ENCODE results near the gene ATAD2B. TPM values are rescaled to one million over a fixed set of nuclear protein-coding genes. Genes with fewer than 3 reads are reported as not detected.
"Not testable (repeated sequence)": the region's sequence is repeated elsewhere in the genome, so short reads cannot be mapped to it uniquely, and the experiment has no call there.

Gene ATAD2B
- total RNA-seq, 1 donor from 2014 or later: 8.4 TPM

DNA sequence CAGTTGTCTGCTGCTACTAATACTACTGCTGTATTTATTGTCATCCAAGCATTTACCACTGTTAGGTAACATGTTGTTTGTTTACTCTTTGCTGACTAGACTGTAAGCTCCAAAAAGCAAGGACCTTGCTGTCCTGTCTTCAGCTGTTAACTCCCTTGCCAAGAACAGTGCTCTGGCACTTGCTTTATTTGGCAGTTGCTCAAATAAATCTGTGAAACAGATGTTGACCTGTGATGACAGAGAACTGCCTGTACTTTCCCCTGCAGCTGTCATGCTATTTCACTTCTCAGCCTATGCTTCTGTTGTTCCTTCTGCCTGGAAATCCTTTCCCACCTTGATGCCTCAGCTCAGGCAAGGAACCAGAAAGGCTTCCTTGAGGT lies 181.2 kb downstream of the ATAD2B start:
- intact Hi-C loops (cut with DNase I): no loop called here
- DNase-seq (ENCODE audit: low spot score in 2 of 2): no peak

DNA sequence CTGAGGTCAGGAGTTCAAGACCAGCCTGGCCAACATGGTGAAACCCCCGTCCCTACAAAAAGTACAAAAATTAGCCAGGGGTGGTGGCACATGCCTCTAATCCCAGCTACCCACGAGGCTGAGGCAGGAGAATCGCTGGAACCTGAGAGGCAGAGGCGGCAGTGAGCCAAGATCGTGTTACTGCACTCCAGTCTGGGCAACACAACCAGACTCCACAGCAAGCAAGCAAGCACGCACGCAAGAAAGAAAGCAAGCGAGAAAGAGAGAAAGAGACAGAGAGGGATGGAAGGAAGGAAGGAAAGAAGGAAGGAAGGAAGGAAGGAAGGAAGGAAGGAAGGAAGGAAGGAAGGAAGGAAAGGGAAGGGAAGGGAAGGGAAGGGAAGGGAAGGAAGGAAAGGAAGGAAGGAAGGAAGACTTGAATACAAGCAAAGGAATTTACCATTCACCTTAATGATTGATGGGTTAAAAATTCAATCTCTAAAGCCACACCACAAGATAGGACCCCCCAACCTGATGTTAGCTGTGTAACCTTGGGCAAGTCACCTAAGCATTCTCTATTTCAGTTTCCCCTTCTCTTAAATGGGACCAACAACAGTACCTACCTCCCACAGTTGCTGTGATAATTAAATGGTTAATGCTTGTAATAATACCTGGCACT lies 181.7 kb downstream of the ATAD2B start:
- H3K4me1 ChIP-seq: peaks cover 0 to 2% of the 10 kb centered on the region in 2 donors
- H3K9me3 ChIP-seq: no peaks in the 10 kb centered on the region
- DNase-seq (ENCODE audit: low spot score in 2 of 2): no peak
- no peaks in the 10 kb centered on the region for H3K27me3 ChIP-seq
- intact Hi-C loops (cut with DNase I): no loop called here
- H3K27ac ChIP-seq: no peak overlapping the region
- no peak overlapping the region for H3K4me3 ChIP-seq
- TF ChIP-seq, protein P1, sequence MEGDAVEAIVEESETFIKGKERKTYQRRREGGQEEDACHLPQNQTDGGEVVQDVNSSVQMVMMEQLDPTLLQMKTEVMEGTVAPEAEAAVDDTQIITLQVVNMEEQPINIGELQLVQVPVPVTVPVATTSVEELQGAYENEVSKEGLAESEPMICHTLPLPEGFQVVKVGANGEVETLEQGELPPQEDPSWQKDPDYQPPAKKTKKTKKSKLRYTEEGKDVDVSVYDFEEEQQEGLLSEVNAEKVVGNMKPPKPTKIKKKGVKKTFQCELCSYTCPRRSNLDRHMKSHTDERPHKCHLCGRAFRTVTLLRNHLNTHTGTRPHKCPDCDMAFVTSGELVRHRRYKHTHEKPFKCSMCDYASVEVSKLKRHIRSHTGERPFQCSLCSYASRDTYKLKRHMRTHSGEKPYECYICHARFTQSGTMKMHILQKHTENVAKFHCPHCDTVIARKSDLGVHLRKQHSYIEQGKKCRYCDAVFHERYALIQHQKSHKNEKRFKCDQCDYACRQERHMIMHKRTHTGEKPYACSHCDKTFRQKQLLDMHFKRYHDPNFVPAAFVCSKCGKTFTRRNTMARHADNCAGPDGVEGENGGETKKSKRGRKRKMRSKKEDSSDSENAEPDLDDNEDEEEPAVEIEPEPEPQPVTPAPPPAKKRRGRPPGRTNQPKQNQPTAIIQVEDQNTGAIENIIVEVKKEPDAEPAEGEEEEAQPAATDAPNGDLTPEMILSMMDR (IDR thresholded peaks at IDR 0.05): no peak
- peaks cover 0 to 1% of the 10 kb centered on the region in 2 donors for H3K36me3 ChIP-seq

More for the DNA sequence above, 181.2 kb downstream of the ATAD2B start:
- Histone ChIP-seq H3K36me3 (peaks cover 0 to 6% of the 10 kb centered on the region in 2 donors), H3K27ac (no peak overlapping the region), H3K4me3 (no peak overlapping the region), H3K9me3 (no peaks in the 10 kb centered on the region), H3K4me1 (peaks cover 0 to 2% of the 10 kb centered on the region in 2 donors), H3K27me3 (no peaks in the 10 kb centered on the region)
- TF ChIP-seq, protein P1 (IDR thresholded peaks at IDR 0.05): no peak

DNA sequence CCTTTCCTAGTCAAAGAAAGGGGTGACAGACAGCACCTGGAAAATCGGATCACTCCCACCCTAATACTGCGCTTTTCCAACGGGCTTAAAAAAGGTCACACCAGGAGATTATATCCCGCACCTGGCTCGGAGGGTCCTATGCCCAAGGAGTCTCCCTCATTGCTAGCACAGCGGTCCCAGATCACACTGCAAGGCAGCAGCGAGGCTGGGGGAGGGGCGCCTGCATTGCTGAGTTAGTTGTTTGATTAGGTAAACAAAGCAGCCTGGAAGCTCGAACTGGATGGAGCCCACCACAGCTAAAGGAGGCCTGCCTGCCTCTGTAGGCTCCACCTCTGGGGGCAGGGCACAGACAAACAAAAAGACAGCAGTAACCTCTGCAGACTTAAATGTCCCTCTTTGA lies 190.1 kb downstream of the ATAD2B start:
- peaks cover 3 to 18% of the 10 kb centered on the region in 2 donors for H3K36me3 ChIP-seq
- H3K4me1 ChIP-seq; DNase-seq (ENCODE audit: low spot score in 2 of 2); H3K4me3 ChIP-seq; H3K27me3 ChIP-seq; H3K27ac ChIP-seq; H3K9me3 ChIP-seq; intact Hi-C loops (cut with DNase I): not testable (repeated sequence)

DNA sequence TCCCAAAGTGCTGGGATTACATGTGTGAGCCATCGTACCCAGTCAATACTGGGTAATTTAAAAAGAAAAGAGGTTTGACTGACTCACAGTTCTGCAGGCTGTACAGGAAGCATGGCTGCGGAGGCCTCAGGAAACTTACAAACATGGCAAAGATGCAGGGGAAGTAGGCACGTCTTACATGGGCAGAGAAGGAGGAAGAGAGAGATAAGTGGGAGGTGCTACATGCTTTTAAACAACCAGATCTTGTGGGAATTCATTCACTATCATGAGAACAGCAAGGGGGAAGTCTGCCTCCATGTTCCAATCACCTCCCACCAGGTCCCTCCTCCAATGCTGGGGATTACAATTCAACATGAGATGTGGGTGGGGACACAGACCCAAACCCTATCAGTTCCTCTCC lies 192.5 kb downstream of the ATAD2B start:
- Histone ChIP-seq H3K4me3 (no peak overlapping the region), H3K4me1 (no peaks in the 10 kb centered on the region), H3K27ac (no peak overlapping the region), H3K36me3 (peaks cover 3 to 18% of the 10 kb centered on the region in 2 donors), H3K9me3 (peaks cover 0 to 3% of the 10 kb centered on the region in 2 donors), H3K27me3 (no peaks in the 10 kb centered on the region)
- TF ChIP-seq, protein P1 (IDR thresholded peaks at IDR 0.05): no peak
- no peak for DNase-seq (ENCODE audit: low spot score in 2 of 2)
- intact Hi-C loops (cut with DNase I): no loop called here

DNA sequence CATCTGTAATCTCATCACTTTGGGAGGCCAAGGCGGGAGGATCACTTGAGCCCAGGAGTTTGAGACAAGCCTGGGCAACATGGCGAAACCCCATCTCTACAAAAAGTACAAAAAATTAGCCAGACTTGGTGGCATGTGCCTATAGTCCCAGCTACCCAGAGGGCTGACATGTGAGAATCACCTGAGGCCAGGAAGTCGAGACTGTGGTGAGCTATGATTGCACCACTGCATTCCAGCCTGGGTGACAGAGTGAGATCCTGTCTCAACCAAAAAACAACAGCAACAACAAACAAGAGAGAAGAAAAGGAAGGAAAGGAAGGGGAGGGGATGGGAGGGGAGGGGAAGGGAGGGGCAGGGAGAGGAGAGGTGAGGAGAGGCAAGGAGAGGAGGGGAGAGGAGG lies 203.9 kb downstream of the ATAD2B start:
- H3K4me1 ChIP-seq; DNase-seq (ENCODE audit: low spot score in 2 of 2); H3K27me3 ChIP-seq; H3K4me3 ChIP-seq; H3K27ac ChIP-seq; intact Hi-C loops (cut with DNase I): not testable (repeated sequence)
- Histone ChIP-seq H3K36me3 (peaks cover 8 to 20% of the 10 kb centered on the region in 2 donors), H3K9me3 (peaks cover 5 to 28% of the 10 kb centered on the region in 2 donors)

DNA sequence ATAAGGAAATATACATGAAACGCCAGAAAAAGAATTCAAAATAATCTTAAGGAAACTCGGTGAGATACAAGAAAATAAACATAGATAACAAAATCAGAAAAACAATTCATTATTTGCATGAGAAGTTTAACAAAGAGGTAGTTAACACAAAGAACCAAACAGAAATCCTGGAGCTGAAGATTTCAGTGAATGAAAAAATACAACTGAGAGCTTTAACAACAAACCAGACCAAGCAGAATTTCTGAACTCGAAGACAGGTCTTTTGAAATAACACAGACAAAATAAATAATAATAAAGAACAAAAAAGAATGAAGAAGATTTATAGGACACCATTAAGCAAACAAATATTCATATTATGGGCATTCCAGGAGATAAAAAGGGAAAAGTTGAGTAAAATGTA lies 204.7 kb downstream of the ATAD2B start:
- Histone ChIP-seq H3K36me3 (peaks cover 8 to 20% of the 10 kb centered on the region in 2 donors), H3K9me3 (peaks cover 5 to 28% of the 10 kb centered on the region in 2 donors), H3K27me3 (no peaks in the 10 kb centered on the region), H3K4me3 (no peak overlapping the region), H3K27ac (no peak overlapping the region), H3K4me1 (no peaks in the 10 kb centered on the region)
- no peak for DNase-seq (ENCODE audit: low spot score in 2 of 2)
- intact Hi-C loops (cut with DNase I): no loop called here
- TF ChIP-seq, protein P1 (IDR thresholded peaks at IDR 0.05): no peak

DNA sequence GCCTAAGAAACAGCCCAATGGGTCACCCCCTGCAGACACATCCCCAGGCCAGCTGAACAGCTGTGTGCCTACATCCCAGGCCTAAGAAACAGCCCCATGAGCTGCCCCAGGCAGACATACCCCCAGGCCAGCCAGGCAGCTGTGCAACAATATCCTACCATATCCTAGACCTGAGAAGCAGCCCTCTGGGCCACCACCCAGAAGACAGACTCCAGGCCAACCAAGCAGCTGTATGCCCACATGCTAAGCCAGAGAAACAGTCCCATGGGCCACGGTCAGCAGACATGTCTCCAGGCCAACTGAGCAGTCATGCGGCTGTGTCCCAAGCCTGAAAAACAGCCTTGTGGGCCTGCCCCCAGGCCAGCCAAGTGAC lies 205.5 kb downstream of the ATAD2B start:
- peaks cover 5 to 28% of the 10 kb centered on the region in 2 donors for H3K9me3 ChIP-seq
- DNase-seq (ENCODE audit: low spot score in 2 of 2): no peak
- TF ChIP-seq, protein P1 (IDR thresholded peaks at IDR 0.05): no peak
- no peak overlapping the region for H3K4me3 ChIP-seq
- H3K27ac ChIP-seq: no peak overlapping the region
- H3K36me3 ChIP-seq: peaks cover 8 to 20% of the 10 kb centered on the region in 2 donors
- H3K27me3 ChIP-seq: no peaks in the 10 kb centered on the region
- intact Hi-C loops (cut with DNase I): no loop called here
- no peaks in the 10 kb centered on the region for H3K4me1 ChIP-seq

All from ascending aorta (tissue), 2 donors.